ENCODE results near the gene EYA2.

GRCh38 chr20:46870041-46870440 is 24.6 kb upstream of the EYA2 start:
- no peak for TF ChIP-seq CTCF (IDR thresholded peaks at IDR 0.05)
- no peak for TF ChIP-seq EZH2phosphoT487 (IDR thresholded peaks at IDR 0.05)
- TF ChIP-seq EZH2 (IDR thresholded peaks at IDR 0.05) = no peak
